22Rv1 (cell line): ENCODE data around the gene ZDHHC11.
A peak's percentile ranks its signal among the peaks of the same experiment; 100 is the strongest.
"Not testable (repeated sequence)": the region's sequence is repeated elsewhere in the genome, so short reads cannot be mapped to it uniquely, and the experiment has no call there.

Experiments used
- H3K27ac ChIP-seq: fragments of 450-650 bp; 2 replicates; pipeline ENCODE4 v1.5.1; 2017
- CTCF ChIP-seq: fragments of 450-650 bp; IDR thresholded peaks from 2 replicates; pipeline ENCODE4 v1.5.1; 2017; ENCODE audit warnings: mild to moderate bottlenecking
- ZFX ChIP-seq: fragments of 450-650 bp; IDR thresholded peaks from 2 replicates; pipeline ENCODE4 v1.6.1; 2017; ENCODE audit warnings: antibody characterized with exemption, borderline replicate concordance

ZDHHC11 gene

GRCh38 chr5:763998-764781, 86.6 kb downstream of the ZDHHC11 start:
- no peak for TF ChIP-seq CTCF
- no peak for TF ChIP-seq ZFX
- no peak overlapping the region for H3K27ac ChIP-seq

GRCh38 chr5:763397-763796, 87.4 kb downstream of the ZDHHC11 start:
- TF ChIP-seq CTCF (no peak), ZFX (no peak)
- H3K27ac ChIP-seq: no peak overlapping the region

GRCh38 chr5:762996-763395, 87.8 kb downstream of the ZDHHC11 start:
- H3K27ac ChIP-seq: not testable (repeated sequence)

GRCh38 chr5:761854-762710, 88.7 kb downstream of the ZDHHC11 start:
- no peak overlapping the region for H3K27ac ChIP-seq
- no peak for TF ChIP-seq CTCF
- no peak for TF ChIP-seq ZFX

- no peak for TF ChIP-seq ZFX
- TF ChIP-seq CTCF: no peak
- H3K27ac ChIP-seq: no peak overlapping the region
Measured at GRCh38 chr5:761059-761771, 89.6 kb downstream of the ZDHHC11 start.

GRCh38 chr5:760363-761058, 90.3 kb downstream of the ZDHHC11 start:
- no peak overlapping the region for H3K27ac ChIP-seq
- TF ChIP-seq CTCF: no peak
- no peak for TF ChIP-seq ZFX

GRCh38 chr5:759781-760362, 90.9 kb downstream of the ZDHHC11 start:
- no peak for TF ChIP-seq CTCF
- no peak for TF ChIP-seq ZFX

More at GRCh38 chr5:759781-760362, 90.9 kb downstream of the ZDHHC11 start:
- H3K27ac ChIP-seq: peak overlapping the region; percentile 50; the same call in 1 of the 2 replicates
